ENCODE data around the gene C6orf120. TPM values are rescaled to one million over a fixed set of nuclear protein-coding genes. Genes with fewer than 3 reads are reported as not detected.

C6orf120 gene
- 18.9 and 24.4 TPM in 2 replicates for total RNA-seq

- DNase-seq (ENCODE audit: low read depth in 2 of 2): peak; percentile 94 to 97
Observed at GRCh38 chr6:169701954-169702839, at the start of gene C6orf120, which contains the start of gene WDR27. C6orf120 (plus strand) TSS chr6:169702126; CDS start chr6:169702460, 334 bp downstream. WDR27 (minus strand) TSS chr6:169702029; CDS start chr6:169689005, 13,024 bp downstream.

- no peak for DNase-seq (ENCODE audit: low read depth in 2 of 2)
Observed at GRCh38 chr6:169652896-169653295, 49.0 kb upstream of the C6orf120 start.

GRCh38 chr6:169653691-169654090 is 48.2 kb upstream of the C6orf120 start:
- DNase-seq (ENCODE audit: low read depth in 2 of 2): no peak

GRCh38 chr6:169654598-169655391 is 47.1 kb upstream of the C6orf120 start:
- DNase-seq (ENCODE audit: low read depth in 2 of 2): peak; percentile 41 to 74

- DNase-seq (ENCODE audit: low read depth in 2 of 2): no peak
Observed at GRCh38 chr6:169656546-169657283, 45.2 kb upstream of the C6orf120 start.

- no peak for DNase-seq (ENCODE audit: low read depth in 2 of 2)
Observed at GRCh38 chr6:169657284-169657610, 44.7 kb upstream of the C6orf120 start.

- DNase-seq (ENCODE audit: low read depth in 2 of 2): no peak
Observed at GRCh38 chr6:169659820-169660610, 41.9 kb upstream of the C6orf120 start.

GRCh38 chr6:169660751-169661390 is 41.1 kb upstream of the C6orf120 start:
- DNase-seq (ENCODE audit: low read depth in 2 of 2): no peak

- no peak for DNase-seq (ENCODE audit: low read depth in 2 of 2)
Observed at GRCh38 chr6:169661391-169661756, 40.6 kb upstream of the C6orf120 start.

GRCh38 chr6:169663468-169663867 is 38.5 kb upstream of the C6orf120 start:
- DNase-seq (ENCODE audit: low read depth in 2 of 2): no peak

- no peak for DNase-seq (ENCODE audit: low read depth in 2 of 2)
Observed at GRCh38 chr6:169664227-169664626, 37.7 kb upstream of the C6orf120 start.

- DNase-seq (ENCODE audit: low read depth in 2 of 2): no peak
Observed at GRCh38 chr6:169665289-169665688, 36.6 kb upstream of the C6orf120 start.

- DNase-seq (ENCODE audit: low read depth in 2 of 2): no peak
Observed at GRCh38 chr6:169666441-169666840, 35.5 kb upstream of the C6orf120 start.

- no peak for DNase-seq (ENCODE audit: low read depth in 2 of 2)
Observed at GRCh38 chr6:169667716-169668115, 34.2 kb upstream of the C6orf120 start.

- no peak for DNase-seq (ENCODE audit: low read depth in 2 of 2)
Observed at GRCh38 chr6:169668203-169668847, 33.6 kb upstream of the C6orf120 start.

- DNase-seq (ENCODE audit: low read depth in 2 of 2): peak in 1 of 2 donors; percentile 75
Observed at GRCh38 chr6:169669147-169669546, 32.8 kb upstream of the C6orf120 start.

- peak; percentile 92 to 98 for DNase-seq (ENCODE audit: low read depth in 2 of 2)
Observed at GRCh38 chr6:169669889-169670288, 32.0 kb upstream of the C6orf120 start.

GRCh38 chr6:169671563-169671962 is 30.4 kb upstream of the C6orf120 start:
- DNase-seq (ENCODE audit: low read depth in 2 of 2): no peak

GRCh38 chr6:169675011-169675410 is 26.9 kb upstream of the C6orf120 start:
- DNase-seq (ENCODE audit: low read depth in 2 of 2): no peak

- DNase-seq (ENCODE audit: low read depth in 2 of 2): no peak
Observed at GRCh38 chr6:169677096-169677495, 24.8 kb upstream of the C6orf120 start.
